Adrenal gland (tissue), 5 donors: ENCODE data around the gene CREB5.

Experiments
- CTCF ChIP-seq, 6 experiments: fragments of 450-650 bp in 4 of 6; fragments of 200-600 bp in 2 of 6; sonication (generic) in 1 of 6; IDR thresholded peaks; 1 replicate in 5 of 6; 2 replicates in 1 of 6; pipeline versions ENCODE4 v1.5.1 to v1.8.0; 2016 to 2021; ENCODE audit warnings: antibody characterized with exemption in 6 of 6, mild to moderate bottlenecking in 2 of 6, moderate library complexity in 1 of 6
- POLR2A ChIP-seq, 2 donors: fragments of 450-650 bp; IDR thresholded peaks; one replicate each; pipeline ENCODE4 v1.6.1; 2017; ENCODE audit warnings: antibody characterized with exemption in 2 of 2, mild to moderate bottlenecking in 2 of 2, moderate library complexity in 1 of 2
- donor health status: DM: no; HTN: no; CAD: no.

DNA sequence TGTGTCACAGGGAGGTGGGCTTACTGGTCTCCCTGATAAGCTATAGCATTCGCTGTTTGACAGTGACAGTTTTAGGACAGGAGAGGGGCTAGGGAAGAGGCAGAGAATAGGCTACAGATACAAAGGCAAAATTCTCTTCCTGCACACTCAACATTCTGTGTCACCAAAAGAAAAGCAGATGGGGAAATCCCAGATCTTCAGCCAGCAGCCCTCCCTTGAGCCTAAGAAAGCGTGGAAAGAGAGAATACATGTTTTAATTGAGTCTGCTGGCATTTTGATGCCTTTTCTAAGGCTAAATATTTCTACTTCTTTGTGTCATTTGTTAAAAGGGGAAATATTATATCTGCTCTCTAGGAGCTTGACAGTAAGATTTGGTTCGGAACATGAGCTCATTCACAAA lies 298.8 kb downstream of the CREB5 start:
- TF ChIP-seq POLR2A (IDR thresholded peaks at IDR 0.05) (no peak), CTCF (IDR thresholded peaks at IDR 0.05) (no peak)
